Measurements from ENCODE around the gene ZNF672. TPM values are rescaled to one million over a fixed set of nuclear protein-coding genes. Genes with fewer than 3 reads are reported as not detected.

ZNF672 gene
- total RNA-seq, 1 experiment from 2014 or later = 22.2 TPM

- Histone ChIP-seq H3K36me3 (peaks cover 43% of the 10 kb centered on the region), H3K27me3 (no peaks in the 10 kb centered on the region), H3K4me3 (no peak overlapping the region), H3K9me3 (no peaks in the 10 kb centered on the region)
- DNase-seq = no peak
Measured at GRCh38 chr1:248810000-248810726, 27.9 kb upstream of the ZNF672 start.

DNA sequence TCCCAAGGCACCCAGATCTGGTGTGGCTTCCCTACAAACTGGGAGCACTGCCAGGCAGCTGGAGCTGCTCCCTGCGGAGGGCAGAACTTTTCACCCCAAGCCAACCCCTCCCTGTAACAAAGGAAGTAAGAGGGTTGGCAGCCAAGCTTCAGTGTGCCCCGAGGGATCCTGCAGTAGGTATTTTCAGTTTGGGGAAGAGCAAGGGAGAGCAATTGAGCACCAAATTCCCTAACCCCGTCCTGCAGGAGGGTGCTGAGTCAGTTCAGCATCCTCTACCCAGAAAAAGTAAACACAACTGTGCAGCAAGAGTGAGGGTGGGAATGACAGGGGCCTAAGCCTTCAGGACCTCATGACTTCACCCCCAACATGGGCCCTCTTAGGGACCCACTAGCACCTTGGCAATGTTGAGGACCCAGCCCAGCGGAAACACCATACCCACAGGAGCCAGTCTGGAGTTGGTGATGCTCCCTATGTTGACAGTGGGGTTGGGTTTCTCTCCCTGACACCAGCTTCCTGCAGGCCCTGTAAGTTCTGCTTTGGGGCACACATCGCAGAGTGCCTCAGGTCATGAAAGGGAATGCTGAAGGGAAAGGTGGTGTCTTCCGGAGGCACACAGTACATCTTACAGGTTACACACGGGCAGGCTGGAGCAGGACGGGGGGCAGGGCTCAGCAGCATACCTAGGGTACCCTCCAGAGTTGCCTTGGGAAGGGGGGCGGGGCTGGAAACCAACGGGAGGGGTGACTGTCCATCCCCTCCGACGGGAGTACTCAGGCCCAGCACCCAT, 27.1 kb upstream of the ZNF672 start:
- Histone ChIP-seq H3K4me3 (no peak overlapping the region), H3K27me3 (no peaks in the 10 kb centered on the region), H3K9me3 (no peaks in the 10 kb centered on the region), H3K36me3 (peaks cover 51% of the 10 kb centered on the region)
- peak; percentile 79 for DNase-seq

GRCh38 chr1:248811514-248812490, 26.2 kb upstream of the ZNF672 start:
- no peak for DNase-seq
- Histone ChIP-seq H3K36me3 (peaks cover 59% of the 10 kb centered on the region), H3K4me3 (no peak overlapping the region), H3K9me3 (no peaks in the 10 kb centered on the region), H3K27me3 (no peaks in the 10 kb centered on the region)

DNA sequence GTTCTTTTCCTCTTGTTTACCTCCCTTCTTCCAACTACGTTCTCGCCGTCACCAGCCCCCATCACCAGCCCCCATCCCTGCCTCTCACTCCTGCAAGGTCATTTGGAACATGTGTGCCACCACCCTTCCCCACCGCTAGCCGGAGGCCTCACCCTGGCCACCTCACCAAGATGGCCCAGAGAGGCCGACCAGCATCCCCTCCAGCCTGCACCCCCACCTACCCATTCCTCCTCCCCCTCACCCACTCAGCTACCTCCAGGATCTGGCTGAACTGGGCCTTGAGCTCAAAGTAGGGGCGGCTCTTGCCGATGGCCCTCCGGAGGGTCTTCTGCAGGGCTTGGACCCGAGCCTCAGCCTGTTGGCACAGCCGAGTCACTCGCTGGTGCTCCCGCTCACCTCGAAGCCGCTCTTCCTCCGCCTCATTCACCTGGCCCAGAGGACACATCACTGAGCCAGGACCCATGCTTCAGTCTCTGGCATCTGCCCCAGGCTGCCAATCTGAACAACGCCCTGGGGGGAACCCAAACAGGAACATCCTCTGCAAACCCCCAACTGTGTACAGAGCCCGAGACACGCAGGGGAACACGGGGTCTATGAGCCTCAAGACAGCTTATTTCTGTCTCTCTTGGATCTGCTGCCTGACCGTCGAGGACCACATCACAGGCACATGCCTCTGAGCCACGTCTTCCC, 25.1 kb upstream of the ZNF672 start:
- Histone ChIP-seq H3K9me3 (no peaks in the 10 kb centered on the region), H3K27me3 (no peaks in the 10 kb centered on the region), H3K36me3 (peaks cover 70% of the 10 kb centered on the region), H3K4me3 (no peak overlapping the region)
- DNase-seq = no peak

- Histone ChIP-seq H3K36me3 (peaks cover 76% of the 10 kb centered on the region), H3K4me3 (no peak overlapping the region), H3K9me3 (no peaks in the 10 kb centered on the region), H3K27me3 (no peaks in the 10 kb centered on the region)
- DNase-seq = no peak
Measured at GRCh38 chr1:248813546-248813945, 24.5 kb upstream of the ZNF672 start.

DNA sequence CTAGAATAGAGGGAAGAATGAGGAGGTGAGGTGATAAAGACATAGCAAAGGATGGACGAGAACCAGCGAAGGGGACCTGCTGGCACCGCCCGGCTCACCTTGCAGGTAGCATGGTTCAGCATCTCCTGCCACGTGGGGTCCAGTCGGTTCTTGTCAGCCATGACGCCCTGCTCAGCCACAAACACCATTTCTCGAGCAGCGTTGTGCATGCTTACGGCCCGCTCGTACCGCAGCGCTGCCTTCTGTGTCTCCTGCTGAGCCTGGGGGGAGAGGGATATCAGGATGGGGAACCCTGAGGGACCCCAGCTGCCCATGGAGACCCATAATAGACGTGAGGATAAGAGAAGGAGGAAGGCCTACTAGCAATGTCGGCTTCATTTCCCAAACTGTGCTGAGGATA, 23.7 kb upstream of the ZNF672 start:
- Histone ChIP-seq H3K4me3 (no peak overlapping the region), H3K9me3 (no peaks in the 10 kb centered on the region), H3K27me3 (no peaks in the 10 kb centered on the region), H3K36me3 (peaks cover 84% of the 10 kb centered on the region)
- no peak for DNase-seq

DNA sequence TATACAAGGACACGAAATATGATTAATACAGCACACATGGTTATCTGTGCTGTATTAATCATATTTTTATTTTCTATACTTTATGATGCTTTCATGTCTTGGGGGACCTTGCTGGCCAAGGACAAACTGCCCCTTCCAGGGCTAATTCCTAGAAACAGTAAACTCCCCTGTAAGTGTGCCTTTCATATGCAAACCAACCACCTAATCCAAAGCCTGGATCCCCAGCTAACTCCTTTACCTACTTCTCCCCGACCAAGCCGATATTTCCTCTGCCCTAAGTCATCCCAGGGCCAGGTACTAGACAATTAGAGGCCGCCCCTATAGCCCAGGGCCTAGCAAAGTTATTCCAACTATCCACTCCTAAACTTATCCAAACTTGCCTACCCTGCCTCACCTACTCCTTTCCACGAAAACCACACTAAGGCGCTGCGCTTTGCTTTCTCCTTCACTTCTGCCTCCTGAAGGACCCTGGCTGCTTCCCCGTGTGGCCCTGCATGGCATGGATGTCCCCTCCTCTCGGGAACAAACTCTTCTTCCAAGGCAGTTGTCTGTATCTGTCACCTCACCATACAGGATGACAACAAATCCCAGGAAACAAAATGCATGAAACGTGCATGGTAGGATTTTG, 22.5 kb upstream of the ZNF672 start:
- Histone ChIP-seq H3K36me3 (peaks cover 90% of the 10 kb centered on the region), H3K4me3 (no peak overlapping the region), H3K9me3 (no peaks in the 10 kb centered on the region), H3K27me3 (no peaks in the 10 kb centered on the region)
- DNase-seq = no peak

- Histone ChIP-seq H3K27me3 (no peaks in the 10 kb centered on the region), H3K4me3 (no peak overlapping the region), H3K36me3 (peaks cover 92% of the 10 kb centered on the region), H3K9me3 (no peaks in the 10 kb centered on the region)
- no peak for DNase-seq
Measured at GRCh38 chr1:248816042-248816851, 21.8 kb upstream of the ZNF672 start.

DNA sequence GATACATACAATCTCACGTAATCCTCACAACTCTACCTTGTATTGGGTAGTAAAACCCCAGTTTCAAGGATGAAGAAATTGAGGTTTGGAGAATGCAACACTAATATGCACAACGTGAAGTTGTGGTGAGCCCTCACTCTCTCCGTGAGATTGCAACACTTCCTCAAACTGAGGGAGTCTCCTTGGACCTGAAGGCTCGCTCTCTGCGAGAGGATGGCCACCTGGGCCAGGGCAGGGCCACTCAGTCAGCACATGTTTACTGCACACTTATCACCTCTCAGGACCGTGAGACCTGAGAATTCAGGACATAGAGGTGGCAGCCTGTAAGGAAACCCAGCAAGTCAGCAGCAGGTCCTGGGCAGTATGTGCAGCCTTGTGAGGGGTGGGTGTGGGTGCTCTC, 21.0 kb upstream of the ZNF672 start:
- DNase-seq = no peak
- peaks cover 88% of the 10 kb centered on the region for H3K36me3 ChIP-seq

DNA sequence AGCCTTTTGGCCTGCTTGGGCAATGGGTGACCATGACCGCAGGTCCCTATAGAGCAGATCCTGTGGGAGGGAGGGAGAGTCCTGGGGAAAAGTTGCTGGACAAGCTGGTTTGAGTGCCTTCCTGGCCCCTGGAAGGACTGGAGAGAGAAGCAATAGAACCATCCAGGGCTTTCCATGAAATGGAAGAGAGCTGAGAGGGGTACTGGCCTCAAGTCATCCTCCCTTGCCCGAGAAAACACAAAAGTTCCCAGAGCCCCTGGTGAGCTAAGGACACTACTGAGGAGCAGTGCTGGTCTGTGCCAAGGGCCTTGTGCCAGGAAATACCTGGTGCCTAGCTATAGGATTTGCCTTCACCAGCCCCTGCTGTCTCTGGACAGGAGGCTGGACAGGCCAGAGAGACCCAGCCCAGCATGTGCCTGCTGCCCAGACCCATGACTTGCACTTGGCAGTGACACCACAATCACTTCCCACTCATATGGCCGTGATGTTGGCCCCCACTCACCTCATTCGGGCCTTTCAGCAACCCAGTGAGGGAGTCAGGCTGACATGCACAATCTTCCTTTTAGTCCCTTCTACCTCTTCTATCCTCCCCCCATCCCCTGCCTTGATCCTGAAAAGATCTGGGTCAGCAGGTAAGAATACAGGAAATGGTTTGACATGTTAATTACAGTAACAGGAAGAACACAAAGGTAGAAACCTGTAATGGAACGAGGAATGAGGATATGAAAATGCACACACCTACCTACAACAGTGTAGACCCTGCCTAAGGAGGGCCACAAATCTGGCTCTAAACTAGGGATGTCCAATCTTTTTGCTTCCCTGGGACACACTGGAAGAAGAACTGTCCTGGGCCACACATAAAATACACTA, 19.3 kb upstream of the ZNF672 start:
- Histone ChIP-seq H3K4me3 (no peak overlapping the region), H3K9me3 (no peaks in the 10 kb centered on the region), H3K27me3 (no peaks in the 10 kb centered on the region), H3K36me3 (peaks cover 84% of the 10 kb centered on the region)
- DNase-seq = no peak

More for the DNA sequence above, 21.0 kb upstream of the ZNF672 start:
- Histone ChIP-seq H3K4me3 (no peak overlapping the region), H3K9me3 (no peaks in the 10 kb centered on the region), H3K27me3 (no peaks in the 10 kb centered on the region)

GRCh38 chr1:248820041-248820585, 17.9 kb upstream of the ZNF672 start:
- H3K36me3 ChIP-seq = peaks cover 83% of the 10 kb centered on the region
- no peak overlapping the region for H3K4me3 ChIP-seq

DNA sequence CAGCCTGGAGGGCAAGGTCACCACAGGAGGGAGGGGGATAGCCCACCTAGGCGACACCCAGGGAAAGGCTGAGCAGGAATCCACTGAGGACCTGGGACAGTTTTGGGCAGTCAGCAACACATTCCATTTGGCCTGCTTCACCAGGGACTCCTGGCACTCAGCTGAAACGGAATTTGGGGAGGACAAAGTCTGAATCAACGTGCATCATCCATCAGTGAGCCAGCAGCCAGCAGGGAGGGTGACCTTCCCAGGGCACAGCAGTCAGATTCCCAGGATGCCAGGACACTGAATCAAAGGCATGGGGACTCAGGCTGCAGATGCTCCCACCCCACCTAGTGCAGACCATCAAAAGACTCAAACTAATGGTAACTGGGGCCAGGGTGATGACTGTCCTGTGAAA, 16.9 kb upstream of the ZNF672 start:
- Histone ChIP-seq H3K9me3 (no peaks in the 10 kb centered on the region), H3K36me3 (peaks cover 73% of the 10 kb centered on the region), H3K27me3 (no peaks in the 10 kb centered on the region), H3K4me3 (no peak overlapping the region)
- peak; percentile 94 for DNase-seq

More at GRCh38 chr1:248820041-248820585, 17.9 kb upstream of the ZNF672 start:
- Histone ChIP-seq H3K9me3 (no peaks in the 10 kb centered on the region), H3K27me3 (no peaks in the 10 kb centered on the region)
- no peak for DNase-seq

DNA sequence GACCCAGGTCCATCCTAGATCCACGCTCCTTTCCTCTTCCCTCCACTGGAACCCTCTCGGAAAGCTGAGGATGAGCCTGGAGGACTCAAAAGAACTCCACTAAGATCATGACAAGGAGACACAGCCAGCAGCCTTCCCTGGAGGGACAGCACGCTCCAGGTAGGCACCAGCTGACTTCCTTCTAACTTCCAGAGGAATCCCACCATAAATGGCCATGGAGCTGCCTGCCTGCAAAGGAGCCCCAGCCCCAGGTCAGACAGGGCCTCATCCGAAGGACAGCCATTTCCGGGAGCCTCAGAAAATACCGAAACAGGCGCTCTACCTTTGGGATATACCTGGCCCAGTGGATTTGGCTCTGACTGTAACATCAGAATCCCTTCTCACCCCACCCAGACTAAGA, 16.4 kb upstream of the ZNF672 start:
- no peak overlapping the region for H3K4me3 ChIP-seq

More for the DNA sequence above, 16.4 kb upstream of the ZNF672 start:
- no peaks in the 10 kb centered on the region for H3K27me3 ChIP-seq
- peaks cover 68% of the 10 kb centered on the region for H3K36me3 ChIP-seq
- no peak for DNase-seq
- H3K9me3 ChIP-seq = no peaks in the 10 kb centered on the region

Data from MG63 (cell line).